Stimulated activated CD4-positive, alpha-beta T cell treated with anti-CD3 and anti-CD28 coated beads, Interleukin-4, amount 100 ng/mL, for 1 hour (primary cell): ENCODE data around the gene LRRK2.
"Not testable (repeated sequence)": the region's sequence is repeated elsewhere in the genome, so short reads cannot be mapped to it uniquely, and the experiment has no call there.

Experiments used
- DNase-seq: peaks from one replicate; pipeline ENCODE4 v3.0.0-alpha.2; 2020

The LRRK2 gene

GRCh38 chr12:40215982-40216381 is 8.8 kb upstream of the LRRK2 start:
- no peak for DNase-seq

GRCh38 chr12:40216516-40217288 is 8.1 kb upstream of the LRRK2 start:
- DNase-seq, result no peak

GRCh38 chr12:40219760-40220159 is 5.0 kb upstream of the LRRK2 start:
- DNase-seq, result no peak

- DNase-seq, result no peak
Measured at GRCh38 chr12:40222247-40222646, 2.5 kb upstream of the LRRK2 start.

- DNase-seq, result no peak
Measured at GRCh38 chr12:40223646-40224045, 1.2 kb upstream of the LRRK2 start.

- DNase-seq, result no peak
Measured at GRCh38 chr12:40225337-40225983, 663 bp downstream of the LRRK2 start.

GRCh38 chr12:40225984-40226602 is 1.3 kb downstream of the LRRK2 start:
- DNase-seq, result no peak

- DNase-seq, result no peak
Measured at GRCh38 chr12:40226705-40227104, 1.9 kb downstream of the LRRK2 start.

GRCh38 chr12:40227447-40227846 is 2.6 kb downstream of the LRRK2 start:
- no peak for DNase-seq

GRCh38 chr12:40228727-40229126 is 3.9 kb downstream of the LRRK2 start:
- no peak for DNase-seq

- no peak for DNase-seq
Measured at GRCh38 chr12:40229690-40230651, 5.2 kb downstream of the LRRK2 start.

- DNase-seq, result no peak
Measured at GRCh38 chr12:40232602-40233001, 7.8 kb downstream of the LRRK2 start.

- no peak for DNase-seq
Measured at GRCh38 chr12:40233741-40234367, 9.1 kb downstream of the LRRK2 start.

- no peak for DNase-seq
Measured at GRCh38 chr12:40236357-40236850, 11.6 kb downstream of the LRRK2 start.

- DNase-seq, result no peak
Measured at GRCh38 chr12:40238266-40238902, 13.6 kb downstream of the LRRK2 start.

GRCh38 chr12:40238979-40239378 is 14.2 kb downstream of the LRRK2 start:
- no peak for DNase-seq

- DNase-seq, result no peak
Measured at GRCh38 chr12:40240779-40241178, 16.0 kb downstream of the LRRK2 start.

- no peak for DNase-seq
Measured at GRCh38 chr12:40241741-40242140, 16.9 kb downstream of the LRRK2 start.

GRCh38 chr12:40244526-40245156 is 19.8 kb downstream of the LRRK2 start:
- DNase-seq, result not testable (repeated sequence)

- no peak for DNase-seq
Measured at GRCh38 chr12:40248034-40248433, 23.2 kb downstream of the LRRK2 start.
